ACC112 (cell line): ENCODE measurements around the gene AACS.
"Not testable (repeated sequence)": the region's sequence is repeated elsewhere in the genome, so short reads cannot be mapped to it uniquely, and the experiment has no call there.

Experiments used
- H2AFZ ChIP-seq: fragments of 200-600 bp; sonication (generic); one replicate; pipeline ENCODE4 v1.6.0; 2017; ENCODE audit warnings: antibody characterized with exemption, low read length; ENCODE audit not compliant: unreplicated experiment
- H3K27ac ChIP-seq: fragments of 200-600 bp; sonication (generic); 2 replicates; pipeline ENCODE4 v1.5.1; 2014; ENCODE audit warnings: low read depth, mild to moderate bottlenecking, antibody characterized with exemption, low read length, moderate library complexity
- H3K27me3 ChIP-seq: fragments of 200-600 bp; sonication (generic); 2 replicates; pipeline ENCODE4 v1.6.1; 2014; ENCODE audit warnings: mild to moderate bottlenecking, antibody characterized with exemption, low read length, moderate library complexity, mixed read lengths; ENCODE audit not compliant: insufficient read depth
- H3K36me3 ChIP-seq: fragments of 200-600 bp; sonication (generic); 2 replicates; pipeline ENCODE4 v1.6.1; 2016; ENCODE audit warnings: mild to moderate bottlenecking, antibody characterized with exemption, low read length, moderate library complexity, mixed read lengths; ENCODE audit not compliant: insufficient read depth
- H3K4me1 ChIP-seq: fragments of 200-600 bp; sonication (generic); one replicate; pipeline ENCODE4 v1.6.1; 2016; ENCODE audit warnings: low read length, mixed read lengths; ENCODE audit not compliant: insufficient read depth, unreplicated experiment, control insufficient read depth
- H3K4me3 ChIP-seq: fragments of 200-600 bp; sonication (generic); 2 replicates; pipeline ENCODE4 v1.5.1; 2014; ENCODE audit warnings: mild to moderate bottlenecking, low read depth, low read length
- H3K79me2 ChIP-seq: fragments of 200-600 bp; sonication (generic); one replicate; pipeline ENCODE4 v1.6.0; 2016; ENCODE audit warnings: low read length; ENCODE audit not compliant: control insufficient read depth, unreplicated experiment, insufficient read depth

Gene AACS

DNA sequence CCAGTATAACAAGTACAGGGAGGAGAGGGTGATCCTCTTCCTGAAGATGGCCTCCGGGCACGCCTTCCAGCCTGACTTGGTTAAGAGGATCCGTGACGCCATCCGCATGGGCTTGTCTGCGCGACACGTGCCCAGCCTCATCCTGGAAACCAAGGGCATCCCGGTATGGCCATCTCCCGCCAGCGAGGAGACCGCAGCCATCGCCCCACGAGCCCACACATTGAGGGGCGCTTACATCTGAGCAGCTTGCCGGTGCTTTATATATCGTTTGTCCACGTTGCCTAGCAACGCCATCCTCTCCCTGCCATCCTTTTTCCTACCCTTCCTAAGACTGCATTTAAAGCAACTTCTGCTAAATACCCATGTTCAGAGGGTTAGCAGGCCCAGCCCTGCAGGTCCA, 71.5 kb downstream of the AACS start:
- Histone ChIP-seq H2AFZ (no peak overlapping the region), H3K27me3 (no peaks in the 10 kb centered on the region), H3K27ac (no peak overlapping the region), H3K36me3 (no peaks in the 10 kb centered on the region), H3K4me1 (peaks cover 11% of the 10 kb centered on the region), H3K79me2 (no peaks in the 10 kb centered on the region), H3K4me3 (no peak overlapping the region)

DNA sequence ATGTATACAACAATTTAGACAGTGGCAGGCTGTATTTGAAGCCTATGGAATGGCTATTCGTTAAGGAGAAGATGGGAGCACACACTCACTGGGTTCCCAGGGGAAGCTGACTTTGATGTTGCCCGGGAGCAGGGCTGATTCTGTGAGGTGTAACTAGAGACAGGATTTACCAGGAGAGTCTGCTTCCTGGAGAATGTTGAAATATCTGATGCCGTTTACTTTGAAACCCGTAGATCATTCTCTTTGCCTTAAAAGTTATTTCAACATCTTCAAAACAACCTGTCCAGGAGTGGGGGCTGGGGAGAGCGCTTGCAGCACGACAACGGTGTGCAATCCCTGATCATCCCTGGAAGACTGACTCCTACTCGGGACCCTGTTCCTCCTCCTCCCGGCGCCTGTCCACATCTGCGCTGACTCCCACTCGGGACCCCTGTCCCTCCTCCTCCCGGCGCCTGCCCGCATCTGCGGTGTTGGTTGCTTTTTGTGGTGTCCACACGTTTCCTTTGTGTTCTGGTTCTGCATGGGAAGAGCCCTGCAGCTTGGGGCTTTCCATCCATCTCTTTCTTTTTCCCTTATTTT, 72.6 kb downstream of the AACS start:
- Histone ChIP-seq H3K27ac (no peak overlapping the region), H3K4me1 (peaks cover 11% of the 10 kb centered on the region), H3K79me2 (no peaks in the 10 kb centered on the region), H3K36me3 (no peaks in the 10 kb centered on the region), H3K27me3 (no peaks in the 10 kb centered on the region), H2AFZ (no peak overlapping the region), H3K4me3 (no peak overlapping the region)

DNA sequence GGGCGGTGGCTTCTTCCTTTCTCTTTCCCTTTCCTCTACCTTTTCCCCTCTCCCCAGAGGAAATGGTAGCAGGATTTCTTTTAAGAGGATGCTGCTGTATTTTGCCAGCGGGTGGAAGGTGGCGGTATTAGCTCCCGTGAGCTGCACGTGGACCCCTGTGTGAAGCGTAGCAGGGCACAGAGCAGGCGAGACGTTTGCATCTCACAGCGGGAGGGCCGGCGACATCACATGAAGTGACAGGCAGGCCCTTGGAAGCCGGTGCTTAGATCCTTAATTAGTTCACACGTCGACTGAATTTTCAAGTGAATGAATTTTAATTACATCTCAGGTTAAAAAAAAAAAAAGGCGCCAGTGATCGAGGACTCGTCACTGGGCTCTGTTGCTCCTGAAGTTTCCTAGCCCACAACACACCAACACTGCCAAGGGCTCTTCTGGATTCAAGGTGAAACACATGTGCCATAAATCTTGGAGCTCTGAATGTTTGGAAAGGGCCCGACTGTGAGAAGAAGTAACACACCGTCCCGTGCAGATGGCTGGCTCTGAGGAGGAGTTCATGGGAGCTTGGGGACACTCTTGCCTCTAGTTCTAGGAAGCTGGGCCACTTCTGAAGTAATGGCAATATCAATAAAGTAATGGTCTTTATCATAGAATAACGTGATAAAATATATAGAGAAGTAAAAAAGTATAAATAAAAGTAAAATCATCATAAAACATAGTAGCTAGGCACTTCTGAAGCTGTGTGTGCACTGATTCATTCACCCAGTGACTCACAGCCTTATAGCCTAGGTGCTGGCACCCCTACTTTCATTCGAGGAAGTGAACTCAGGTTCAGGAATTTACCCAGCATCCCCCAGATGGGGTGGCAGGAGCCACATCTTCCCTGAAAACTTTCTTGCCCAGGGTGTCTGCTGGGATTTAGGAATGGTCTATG, 75.3 kb downstream of the AACS start:
- H2AFZ ChIP-seq: no peak overlapping the region
- peak overlapping the region; percentile 53 for H3K27ac ChIP-seq
- H3K36me3 ChIP-seq: no peaks in the 10 kb centered on the region
- peaks cover 11% of the 10 kb centered on the region for H3K4me1 ChIP-seq
- no peaks in the 10 kb centered on the region for H3K27me3 ChIP-seq
- H3K4me3 ChIP-seq: no peak overlapping the region
- no peaks in the 10 kb centered on the region for H3K79me2 ChIP-seq

DNA sequence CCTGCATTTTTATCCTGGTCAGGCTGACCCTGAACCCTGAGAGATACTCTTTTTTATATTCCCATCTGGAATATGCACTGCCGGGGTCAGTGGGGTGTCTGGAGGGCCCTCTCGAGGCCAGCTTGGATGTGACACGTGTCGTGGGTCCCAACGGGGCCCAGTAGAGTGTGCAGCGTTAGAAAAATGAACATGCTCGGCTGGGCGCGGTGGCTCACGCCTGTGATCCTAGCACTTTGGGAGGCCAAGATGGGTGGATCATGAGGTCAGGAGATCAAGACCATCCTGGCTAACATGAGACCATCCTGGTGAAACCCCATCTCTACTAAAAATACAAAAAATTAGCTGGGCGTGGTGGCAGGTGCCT, 76.0 kb downstream of the AACS start:
- not testable (repeated sequence) for H3K79me2 ChIP-seq, H3K27ac ChIP-seq, H3K36me3 ChIP-seq, H3K27me3 ChIP-seq, H3K4me3 ChIP-seq, H2AFZ ChIP-seq
- peaks cover 11% of the 10 kb centered on the region for H3K4me1 ChIP-seq

DNA sequence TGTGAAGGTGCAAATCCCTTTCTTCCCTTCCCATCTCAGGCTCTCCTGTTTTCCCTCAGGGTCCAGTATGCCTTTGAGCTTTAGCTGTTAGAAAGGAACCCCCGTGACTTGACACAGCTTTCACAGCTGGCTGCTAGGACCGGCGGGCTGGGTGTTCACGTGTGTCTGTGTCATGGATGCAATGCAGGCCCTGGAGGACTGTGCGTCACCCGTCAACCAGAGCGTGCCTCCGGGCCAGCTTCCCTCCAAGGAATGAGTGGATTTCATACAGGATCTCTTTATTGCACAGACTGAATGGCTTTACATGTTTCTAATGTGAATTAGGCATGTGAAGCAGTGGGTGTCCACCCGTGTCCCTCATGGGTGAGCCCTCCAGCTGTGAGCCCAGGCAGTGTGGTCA, 77.4 kb downstream of the AACS start:
- Histone ChIP-seq H3K4me3 (no peak overlapping the region), H3K27ac (no peak overlapping the region), H3K27me3 (no peaks in the 10 kb centered on the region), H3K4me1 (peaks cover 11% of the 10 kb centered on the region), H2AFZ (no peak overlapping the region), H3K79me2 (no peaks in the 10 kb centered on the region), H3K36me3 (no peaks in the 10 kb centered on the region)

DNA sequence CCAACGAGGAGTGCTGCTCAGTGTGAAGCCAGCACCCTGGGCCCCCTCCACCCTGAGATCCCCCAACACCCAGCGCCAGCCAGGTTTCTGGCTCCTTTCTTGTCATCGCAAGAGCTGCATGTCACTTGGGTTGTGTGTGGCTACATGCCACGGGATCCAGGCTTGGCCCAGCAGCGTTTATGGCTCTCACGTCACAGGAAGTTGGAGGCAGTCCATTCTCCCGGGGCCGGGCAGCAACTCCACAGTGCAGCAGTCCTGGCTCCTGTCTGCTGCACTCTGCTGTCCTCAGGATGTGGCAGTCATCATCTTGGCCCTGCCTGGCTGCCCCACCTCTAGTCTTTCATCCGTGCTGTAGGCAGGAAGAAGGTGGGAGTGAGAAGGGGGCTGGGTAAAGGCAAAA, 78.3 kb downstream of the AACS start:
- Histone ChIP-seq H2AFZ (no peak overlapping the region), H3K36me3 (no peaks in the 10 kb centered on the region), H3K4me1 (peaks cover 11% of the 10 kb centered on the region), H3K79me2 (no peaks in the 10 kb centered on the region), H3K27me3 (no peaks in the 10 kb centered on the region), H3K27ac (no peak overlapping the region), H3K4me3 (no peak overlapping the region)

DNA sequence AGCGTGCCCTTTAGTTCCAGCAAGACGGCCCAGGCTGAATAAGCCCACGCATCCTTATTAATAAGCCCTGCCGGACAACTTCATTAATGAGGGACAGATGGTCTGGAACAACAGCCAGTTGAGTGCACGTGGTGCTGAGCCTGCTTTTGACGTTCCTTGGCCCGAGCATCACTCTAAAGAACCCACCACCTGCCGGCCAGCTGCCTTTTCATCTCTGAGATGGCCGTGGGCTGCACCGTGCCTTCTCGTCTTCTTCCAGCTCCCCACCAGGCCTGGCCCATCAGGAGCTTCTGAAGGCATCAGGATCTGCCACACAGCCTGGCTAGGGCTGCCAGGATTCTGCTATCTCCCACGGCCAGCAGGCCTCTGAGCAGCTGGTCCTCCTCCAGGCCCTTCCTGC, 80.0 kb downstream of the AACS start:
- H3K4me3 ChIP-seq: no peak overlapping the region
- H3K36me3 ChIP-seq: no peaks in the 10 kb centered on the region
- no peak overlapping the region for H2AFZ ChIP-seq
- no peaks in the 10 kb centered on the region for H3K79me2 ChIP-seq
- H3K27me3 ChIP-seq: no peaks in the 10 kb centered on the region
- H3K4me1 ChIP-seq: peaks cover 10% of the 10 kb centered on the region
- no peak overlapping the region for H3K27ac ChIP-seq

DNA sequence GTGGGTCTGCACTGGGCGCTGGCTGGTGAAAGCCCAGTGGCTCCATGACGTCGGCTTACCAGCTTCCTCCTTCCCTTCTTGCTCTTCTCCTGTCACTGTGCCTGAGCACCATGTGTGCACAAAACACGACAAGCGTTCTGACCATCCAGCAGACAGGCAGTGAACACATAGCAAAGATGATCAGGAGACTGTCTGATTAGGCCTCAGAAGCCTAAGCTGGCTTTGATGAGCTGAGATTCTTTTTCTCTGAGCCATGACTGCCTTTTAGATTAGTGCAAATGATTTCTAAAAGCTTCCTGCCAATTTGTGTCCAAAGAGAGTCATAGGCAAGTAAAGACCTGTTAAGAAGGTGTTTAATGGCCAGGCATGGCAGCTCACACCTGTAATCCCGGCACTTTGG, 83.1 kb downstream of the AACS start:
- no peak overlapping the region for H2AFZ ChIP-seq
- H3K4me1 ChIP-seq: no peaks in the 10 kb centered on the region
- H3K27ac ChIP-seq: no peak overlapping the region
- no peak overlapping the region for H3K4me3 ChIP-seq
- H3K79me2 ChIP-seq: no peaks in the 10 kb centered on the region
- H3K27me3 ChIP-seq: no peaks in the 10 kb centered on the region
- H3K36me3 ChIP-seq: no peaks in the 10 kb centered on the region

DNA sequence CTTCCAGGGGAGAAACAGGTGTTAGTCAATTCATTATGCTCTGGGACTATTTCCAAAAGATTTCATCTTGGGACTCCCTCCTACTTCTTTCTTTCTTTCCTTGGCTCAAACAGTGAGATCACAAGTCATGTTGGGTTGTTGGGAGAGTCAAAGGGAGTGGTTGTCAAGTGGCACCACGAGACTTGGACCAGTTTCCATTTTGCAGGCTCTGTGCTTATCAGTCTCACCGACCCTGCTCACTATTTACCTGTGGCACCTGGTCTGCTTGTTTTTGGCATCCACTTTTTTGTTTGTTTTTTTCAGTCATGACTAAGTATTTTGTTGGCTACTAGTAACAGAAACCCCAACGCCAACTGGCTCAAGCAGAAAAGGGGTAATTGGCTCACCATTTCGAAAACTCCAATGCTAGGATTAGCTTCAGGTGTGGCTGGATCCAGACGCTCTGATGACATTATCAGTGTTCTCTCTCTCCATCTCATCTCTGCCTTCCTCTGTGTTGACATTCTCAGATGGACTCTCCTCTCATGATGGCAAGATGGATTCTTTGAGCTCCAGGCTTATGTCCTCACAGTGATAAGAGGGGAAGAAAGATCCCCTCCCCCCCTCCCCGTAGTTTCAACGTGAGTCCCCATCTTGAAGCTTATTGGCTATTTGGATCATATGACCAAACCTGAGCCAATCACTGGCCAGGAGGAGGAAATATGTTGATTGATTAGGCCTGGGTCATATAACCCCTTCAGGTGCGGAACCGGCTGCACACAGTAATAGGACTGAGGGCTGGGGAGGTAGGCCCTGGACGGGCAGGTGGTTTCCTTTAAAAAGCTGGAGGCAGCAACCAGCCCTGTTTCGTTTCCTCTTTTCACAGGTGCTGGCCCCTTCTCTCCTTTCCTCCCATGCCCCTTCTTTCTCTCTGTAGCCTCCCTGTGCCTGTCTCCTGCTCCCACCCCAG, 84.2 kb downstream of the AACS start:
- Histone ChIP-seq H3K4me3 (no peak overlapping the region), H2AFZ (no peak overlapping the region)

DNA sequence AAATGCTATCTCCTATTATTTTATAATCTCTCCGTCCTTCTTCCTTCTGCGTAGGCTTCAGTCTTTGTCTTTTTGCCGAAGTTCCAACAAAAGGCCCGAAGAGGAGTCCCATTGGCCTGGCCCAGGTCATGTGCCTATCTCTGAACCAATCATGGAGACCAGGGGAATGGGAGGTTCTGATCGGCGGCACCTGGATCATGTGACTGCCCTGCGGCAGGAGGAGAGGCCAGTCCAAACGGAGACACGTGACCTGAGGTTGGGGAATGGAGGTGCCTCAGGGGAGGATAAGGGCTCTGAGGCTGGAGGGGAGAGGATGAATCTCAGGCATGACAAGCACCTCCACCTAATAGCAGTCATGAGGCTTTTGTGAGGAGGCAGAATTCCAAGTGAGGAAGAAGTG, 86.0 kb downstream of the AACS start:
- H3K4me1 ChIP-seq: no peaks in the 10 kb centered on the region
- H2AFZ ChIP-seq: no peak overlapping the region
- no peak overlapping the region for H3K4me3 ChIP-seq
- H3K36me3 ChIP-seq: no peaks in the 10 kb centered on the region
- H3K79me2 ChIP-seq: no peaks in the 10 kb centered on the region
- H3K27ac ChIP-seq: no peak overlapping the region
- H3K27me3 ChIP-seq: peaks cover 12% of the 10 kb centered on the region; the same call in 1 of the 2 replicates

More for the DNA sequence above, 84.2 kb downstream of the AACS start:
- H3K4me1 ChIP-seq: no peaks in the 10 kb centered on the region
- H3K79me2 ChIP-seq: no peaks in the 10 kb centered on the region
- no peak overlapping the region for H3K27ac ChIP-seq
- H3K27me3 ChIP-seq: peaks cover under 1% of the 10 kb centered on the region; the same call in 1 of the 2 replicates
- H3K36me3 ChIP-seq: no peaks in the 10 kb centered on the region
